SK-MEL-5 (cell line): ENCODE results near the gene SPATA45. TPM values are rescaled to one million over a fixed set of nuclear protein-coding genes. Genes with fewer than 3 reads are reported as not detected.
"Not testable (repeated sequence)": the region's sequence is repeated elsewhere in the genome, so short reads cannot be mapped to it uniquely, and the experiment has no call there.

ENCODE experiments used
- DNase-seq: peaks from one replicate; pipeline ENCODE4 v3.0.0-alpha.2; 2016; ENCODE audit warnings: low read depth, low spot score
- in situ Hi-C: cut with HindIII; loops from 2 replicates; pipeline ENCODE4 v1.10.0; 2016; ENCODE audit warnings: low sequenced_read_pairs, high pct_unique_total_duplicates, low pct_unique_long_range_greater_than_20kb
- total RNA-seq: library from RNA; depleted of rRNA; stranded (reverse); fragments of >200 nt; shearing (Covaris generic); gene quantifications from 2 replicates; pipeline ENCODE4 v1.2.3, GENCODE V29; 2014

The SPATA45 gene
- total RNA-seq, 1 experiment from 2014 or later = 0.40 TPM

DNA sequence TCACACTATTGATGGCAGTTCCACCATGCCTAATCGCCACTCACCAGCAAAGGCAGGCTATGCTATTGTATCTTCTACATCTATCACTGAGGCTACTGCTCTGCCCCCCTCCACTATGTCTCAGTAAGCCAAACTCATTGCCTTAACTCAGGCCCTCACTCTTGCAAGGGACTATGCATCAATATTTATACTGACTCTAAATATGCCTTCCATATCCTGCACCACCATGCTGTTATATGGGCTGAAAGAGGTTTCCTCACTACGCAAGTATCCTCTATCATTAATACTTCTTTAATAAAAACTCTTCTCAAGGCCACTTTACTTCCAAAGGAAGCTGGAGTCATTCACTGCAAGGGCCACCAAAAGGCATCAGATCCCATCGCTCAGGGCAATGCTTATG is 2.9 kb downstream of the SPATA45 start:
- in situ Hi-C loops, DNase-seq: not testable (repeated sequence)

DNA sequence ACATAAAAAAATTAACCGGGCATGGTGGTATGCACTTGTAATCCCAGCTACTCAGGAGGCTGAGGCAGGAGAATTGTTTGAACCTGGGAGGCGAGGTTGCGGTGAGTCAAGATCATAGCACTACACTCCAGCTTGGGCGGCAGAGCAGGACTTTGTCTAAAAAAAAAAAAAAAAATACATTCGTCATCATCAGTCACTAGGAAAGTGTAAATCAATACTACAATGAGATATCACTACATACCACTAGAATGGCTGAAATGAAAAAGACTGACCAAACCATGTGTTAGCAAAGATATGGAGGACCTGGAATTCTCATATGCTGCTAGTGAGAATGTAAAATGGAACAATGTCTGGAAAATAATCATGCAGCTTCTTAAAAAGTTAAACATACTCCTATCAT is 9.3 kb downstream of the SPATA45 start:
- DNase-seq = no peak
- in situ Hi-C loops = no loop called here

DNA sequence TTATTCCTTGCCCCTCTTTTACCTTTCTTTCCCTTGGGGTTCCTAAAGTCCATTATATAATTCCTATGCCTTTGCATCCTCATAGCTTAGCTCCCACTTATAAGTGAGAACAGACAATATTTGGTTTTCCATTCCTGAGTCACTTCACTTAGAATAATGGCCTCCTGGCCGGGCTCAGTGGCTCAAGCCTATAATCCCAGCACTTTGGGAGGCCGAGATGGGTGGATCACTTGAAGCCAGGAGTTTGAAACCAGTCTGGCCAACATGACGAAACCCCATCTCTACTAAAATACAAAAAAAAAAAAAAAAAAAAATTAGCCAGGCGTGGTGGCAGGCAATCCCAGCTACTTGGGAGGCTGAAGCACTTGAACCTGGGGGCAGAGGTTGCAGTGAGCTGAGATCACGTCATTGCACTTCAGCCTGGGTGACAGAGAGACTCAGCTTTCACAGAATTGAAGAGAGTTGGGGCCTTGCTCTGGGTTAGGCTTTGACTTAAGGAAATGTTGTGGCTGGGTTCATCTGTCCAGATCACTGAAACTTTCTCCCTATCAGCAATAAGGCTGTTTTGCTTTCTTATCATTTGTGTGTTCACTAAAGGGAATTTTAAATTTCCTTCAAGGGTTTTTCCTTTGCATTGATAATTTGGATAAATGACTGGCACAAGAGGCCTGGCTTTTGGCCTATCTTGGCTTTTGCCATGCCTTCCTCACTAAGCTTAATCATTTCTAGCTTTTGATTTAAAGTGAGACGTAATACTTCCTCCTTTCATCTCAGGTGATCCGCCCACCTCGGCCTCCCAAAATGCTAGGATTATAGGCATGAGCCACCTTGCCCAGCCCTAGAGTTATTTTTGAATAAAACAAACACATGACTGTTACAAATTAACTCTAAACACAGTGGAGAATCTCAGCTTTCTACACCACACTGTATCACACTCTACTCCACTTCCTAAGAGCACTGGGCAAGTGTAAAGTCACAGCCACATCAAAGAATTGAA is 13.9 kb downstream of the SPATA45 start:
- in situ Hi-C loops, DNase-seq: not testable (repeated sequence)

DNA sequence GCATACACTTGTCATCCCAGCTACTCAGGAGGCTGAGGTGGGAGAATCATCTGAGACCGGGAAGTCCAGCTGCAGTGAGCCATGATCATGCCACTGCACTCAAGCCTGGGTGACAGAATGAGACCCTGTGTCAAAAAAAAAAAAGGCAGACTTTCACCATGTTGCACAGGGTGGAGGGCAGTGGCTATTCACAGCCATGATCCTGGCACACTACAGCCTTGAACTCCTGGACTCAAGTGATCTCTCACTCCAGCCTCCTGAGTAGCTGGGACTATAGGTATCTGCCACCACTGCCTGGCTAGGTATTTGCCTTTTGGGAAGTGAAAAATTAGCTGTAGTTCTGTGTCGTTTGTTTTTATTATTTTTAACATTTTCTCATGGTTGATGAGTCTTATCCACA is 19.1 kb downstream of the SPATA45 start:
- in situ Hi-C loops = no loop called here
- DNase-seq = no peak

DNA sequence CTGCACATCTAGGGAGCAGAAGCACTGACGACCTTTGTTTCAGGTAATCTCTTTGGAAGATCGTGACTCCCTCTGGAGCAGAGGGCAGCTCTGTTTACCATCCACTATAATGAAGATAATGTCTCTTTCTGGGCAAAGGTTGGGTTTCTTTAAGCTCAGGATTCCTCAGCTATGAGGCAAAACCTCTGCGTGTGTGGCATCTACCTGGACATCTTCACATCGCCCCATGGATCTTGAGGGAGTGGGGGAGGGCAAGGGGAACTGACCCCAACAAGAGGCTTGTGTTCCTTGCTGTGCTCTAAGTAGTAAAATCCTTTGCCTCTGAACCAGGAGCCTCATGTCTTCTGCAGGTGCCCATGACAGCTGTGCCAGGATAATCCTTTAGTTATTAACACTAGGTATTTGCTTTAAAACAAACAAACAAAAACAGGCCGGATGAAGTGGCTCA is 19.6 kb downstream of the SPATA45 start:
- DNase-seq = no peak
- in situ Hi-C loops = no loop called here

DNA sequence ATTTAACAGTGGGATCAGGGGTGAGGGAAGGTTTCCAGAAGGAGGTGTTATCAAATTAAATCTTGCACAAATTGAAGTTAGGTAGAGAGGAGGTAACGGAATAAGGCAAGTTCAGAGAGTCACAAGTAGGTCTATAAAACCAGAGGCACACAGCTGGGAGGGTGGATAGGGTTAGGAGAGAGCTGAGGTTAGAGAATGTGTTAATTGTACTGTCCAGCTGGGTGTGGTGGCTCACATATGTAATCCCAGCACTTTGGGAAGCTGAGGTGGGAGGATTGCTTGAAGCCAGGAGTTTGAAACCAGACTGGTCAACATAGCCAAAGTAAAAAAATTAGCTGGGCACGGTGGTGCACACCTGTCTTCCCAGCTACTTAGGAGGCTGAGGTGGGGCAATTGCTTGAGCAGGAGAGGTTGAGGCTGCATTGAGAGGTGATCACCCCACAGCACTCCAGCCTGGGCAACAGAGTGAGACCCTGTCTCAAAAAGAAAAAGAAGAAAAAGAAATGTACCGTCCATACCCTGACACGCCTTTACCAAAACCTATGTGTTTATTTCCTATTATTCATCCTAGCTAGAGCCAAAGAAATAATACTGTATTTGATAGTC is 20.2 kb downstream of the SPATA45 start:
- in situ Hi-C loops = no loop called here
- DNase-seq = no peak

DNA sequence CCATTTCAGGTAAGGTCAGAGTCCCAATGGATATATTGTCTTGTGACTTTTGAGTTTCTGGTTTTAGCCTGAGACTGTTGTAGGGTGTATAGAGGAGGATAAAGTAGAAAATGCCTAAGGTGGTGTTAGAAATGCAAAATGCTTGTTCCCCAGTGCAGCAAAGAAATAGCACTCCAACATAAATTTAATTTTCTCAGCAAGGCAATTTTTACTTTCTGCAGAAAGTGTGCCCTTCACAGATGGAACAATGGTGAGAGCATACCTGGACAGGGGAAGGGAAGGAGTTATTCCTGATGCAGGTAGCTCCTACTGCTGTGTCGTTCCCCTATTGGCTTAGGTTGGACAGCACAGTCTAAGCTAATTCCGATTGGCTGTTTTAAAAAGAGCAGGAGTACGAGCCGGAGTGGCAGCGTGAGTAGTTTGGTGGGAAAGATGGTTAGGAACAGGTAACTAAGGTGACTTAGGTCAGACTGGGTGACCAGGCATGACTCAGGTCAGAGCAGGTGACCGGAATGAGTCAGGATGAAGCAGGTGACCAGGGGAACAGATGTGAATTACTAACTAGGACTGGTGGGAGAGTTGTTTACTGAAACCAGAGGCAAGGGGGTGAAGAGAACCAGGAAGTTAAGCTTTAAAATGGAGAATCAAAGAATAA is 21.5 kb downstream of the SPATA45 start:
- in situ Hi-C loops = no loop called here
- no peak for DNase-seq

DNA sequence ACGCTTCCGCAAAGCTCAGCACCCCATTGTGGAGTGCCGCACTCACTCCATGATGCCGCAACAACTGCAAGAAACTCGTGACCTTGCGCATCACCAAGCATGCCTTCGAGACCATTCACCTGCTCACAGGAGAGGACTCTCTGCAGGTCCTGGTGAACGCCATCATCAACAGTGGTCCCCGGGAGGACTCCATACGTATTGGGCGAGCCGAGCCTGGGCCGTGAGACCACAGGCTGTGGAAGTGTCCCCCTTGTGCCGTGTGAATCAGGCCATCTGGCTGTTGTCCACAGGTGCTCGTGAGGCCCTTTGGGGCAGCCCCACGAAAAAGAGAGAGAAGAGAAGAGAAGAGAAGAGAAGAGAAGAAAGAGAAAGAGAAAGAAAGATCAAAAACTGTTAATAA is 23.2 kb downstream of the SPATA45 start:
- no peak for DNase-seq
- in situ Hi-C loops = no loop called here

DNA sequence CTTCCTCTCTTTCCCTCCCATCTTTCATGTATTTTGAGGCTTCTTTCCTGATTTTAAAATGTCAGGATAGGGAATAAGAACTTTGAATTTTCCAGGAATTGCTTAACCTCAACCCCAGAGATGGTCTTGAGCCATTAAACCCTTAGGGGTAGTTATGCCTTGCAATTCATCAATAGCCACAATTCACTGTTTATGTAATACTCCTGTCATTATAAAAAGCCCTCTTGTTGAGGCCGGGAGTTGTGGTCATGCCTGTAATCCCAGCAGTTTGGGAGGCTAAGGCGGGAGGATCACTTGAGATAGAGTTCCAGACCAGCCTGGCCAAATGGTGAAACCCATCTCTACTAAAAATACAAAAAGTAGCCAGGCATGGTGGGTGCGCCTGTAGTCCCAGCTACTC is 24.5 kb downstream of the SPATA45 start:
- DNase-seq = peak; percentile 52
- in situ Hi-C loops = no loop called here

DNA sequence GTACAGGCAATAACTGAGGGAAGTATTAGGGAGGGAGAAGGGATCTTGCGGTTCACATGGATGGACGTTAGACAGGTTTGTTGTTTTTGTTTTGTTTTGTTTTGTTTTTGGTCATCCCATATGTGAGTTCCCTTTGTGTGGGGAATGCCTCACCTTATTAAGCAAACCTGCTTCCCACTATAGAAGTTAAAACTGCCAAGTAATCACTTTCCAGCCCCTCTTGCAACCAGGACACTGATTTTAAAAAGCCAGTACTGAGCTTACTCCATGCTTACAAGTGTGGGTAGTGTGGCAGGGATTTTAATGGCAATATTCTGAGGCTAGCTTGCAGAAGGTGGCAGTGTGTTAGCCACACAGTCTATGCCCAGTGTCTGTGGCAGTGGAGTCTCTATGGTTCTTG is 26.5 kb downstream of the SPATA45 start:
- no peak for DNase-seq
- in situ Hi-C loops = no loop called here

DNA sequence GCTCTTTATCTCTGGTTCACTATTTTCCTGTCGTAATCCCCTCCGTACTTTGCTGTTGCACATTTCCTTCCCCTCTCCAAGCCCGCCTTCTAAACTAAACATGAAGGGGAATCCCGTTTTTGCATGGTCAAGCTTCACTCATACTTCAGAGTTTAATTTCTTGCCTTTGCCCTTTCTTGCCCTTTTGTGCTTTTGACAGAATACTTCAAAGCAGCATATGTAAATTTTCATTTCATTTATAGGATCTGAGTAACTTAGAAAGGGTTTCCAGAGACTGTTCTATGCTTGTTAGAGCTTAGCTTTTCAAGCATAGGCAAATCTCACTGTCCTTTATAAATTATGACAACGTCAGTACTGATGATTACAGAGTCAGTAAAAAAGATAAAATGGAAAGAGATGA is 27.7 kb downstream of the SPATA45 start:
- DNase-seq = no peak
- in situ Hi-C loops = no loop called here

DNA sequence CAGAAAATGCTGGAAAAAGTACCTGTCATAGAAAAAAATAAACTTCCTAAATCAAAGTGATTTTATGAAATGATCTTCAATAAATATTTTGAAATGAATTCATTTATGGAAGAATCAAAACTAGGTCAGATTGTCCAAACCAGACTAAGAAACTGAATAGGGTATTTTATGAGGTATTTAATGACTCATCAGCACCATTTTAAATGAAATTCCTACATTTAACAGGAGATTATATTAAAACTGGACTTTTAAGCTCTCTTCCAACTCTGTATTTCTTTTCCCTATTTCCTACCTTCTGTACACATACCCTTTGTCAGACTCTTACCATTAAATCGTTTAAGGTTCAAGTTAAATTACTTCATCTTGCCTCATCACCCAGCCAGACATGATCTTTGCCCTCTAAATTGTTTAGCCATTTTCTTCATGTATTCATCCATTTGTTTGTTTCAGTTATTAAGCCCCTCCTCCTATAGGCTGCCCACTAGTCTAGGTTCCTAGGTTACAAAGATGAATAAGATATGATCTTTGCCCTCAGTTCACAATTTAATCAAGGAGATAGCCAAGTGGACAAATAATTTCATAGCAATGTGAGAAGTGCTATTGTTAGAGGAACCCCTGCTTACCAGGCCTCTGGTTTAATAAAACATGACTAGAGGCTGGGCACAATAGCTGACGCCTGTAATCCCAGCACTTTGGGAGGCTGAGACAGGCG is 30.7 kb downstream of the SPATA45 start:
- DNase-seq = no peak
- in situ Hi-C loops = no loop called here

DNA sequence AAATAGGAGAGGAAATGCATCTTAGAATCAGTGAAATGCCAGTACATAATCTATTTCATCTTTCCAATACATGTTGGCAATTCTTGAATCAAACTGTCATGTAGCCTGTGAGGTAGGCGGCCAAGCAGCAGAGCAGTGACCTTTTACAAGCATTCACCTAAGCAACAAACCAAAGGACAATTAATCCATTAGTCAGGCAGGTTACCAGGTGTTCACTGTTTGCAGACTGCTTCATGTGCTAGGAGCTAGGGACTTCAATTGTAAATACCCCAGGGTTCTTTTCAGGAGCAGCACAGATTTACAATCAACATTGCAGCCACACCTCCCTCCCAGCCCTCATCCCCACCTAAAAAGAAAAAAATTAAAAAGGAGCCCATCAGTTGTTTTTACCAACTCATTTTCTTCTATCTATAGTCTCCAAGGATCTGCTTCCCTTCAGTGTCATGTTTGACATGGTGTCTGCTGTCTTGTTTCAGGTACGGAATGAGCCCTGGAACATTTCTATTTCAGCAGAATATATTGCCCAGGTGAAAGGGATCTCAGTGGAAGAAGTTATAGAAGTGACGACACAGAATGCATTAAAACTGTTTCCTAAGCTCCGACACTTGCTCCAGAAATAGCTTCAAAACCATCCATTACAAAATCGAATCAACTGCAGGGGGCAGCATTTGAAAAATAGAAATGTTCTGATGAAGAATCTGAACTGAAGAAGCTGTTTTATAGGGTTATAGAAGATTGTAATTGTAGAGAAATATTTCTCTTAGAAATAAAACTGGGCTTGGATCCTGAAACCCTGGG is 32.7 kb downstream of the SPATA45 start:
- in situ Hi-C loops = no loop called here
- DNase-seq = peak; percentile 64

DNA sequence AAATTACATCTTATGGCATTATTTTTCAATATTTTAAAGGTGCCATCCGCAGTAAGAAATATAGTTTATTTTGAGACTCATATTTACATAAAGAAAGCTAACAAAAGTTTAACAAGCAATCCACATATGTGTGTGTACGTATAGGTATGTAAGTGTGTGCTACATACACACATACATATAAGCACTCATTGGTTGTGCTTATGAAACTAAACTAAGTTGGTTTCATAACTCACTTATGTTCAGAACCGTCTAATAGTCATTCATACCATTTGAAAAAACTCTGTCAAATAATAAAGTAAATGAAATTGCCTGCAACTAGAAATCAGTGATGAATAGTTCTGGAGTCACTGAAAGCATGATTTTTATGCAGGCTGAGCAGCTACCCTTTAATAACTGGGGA is 41.7 kb downstream of the SPATA45 start:
- in situ Hi-C loops = no loop called here
- no peak for DNase-seq

DNA sequence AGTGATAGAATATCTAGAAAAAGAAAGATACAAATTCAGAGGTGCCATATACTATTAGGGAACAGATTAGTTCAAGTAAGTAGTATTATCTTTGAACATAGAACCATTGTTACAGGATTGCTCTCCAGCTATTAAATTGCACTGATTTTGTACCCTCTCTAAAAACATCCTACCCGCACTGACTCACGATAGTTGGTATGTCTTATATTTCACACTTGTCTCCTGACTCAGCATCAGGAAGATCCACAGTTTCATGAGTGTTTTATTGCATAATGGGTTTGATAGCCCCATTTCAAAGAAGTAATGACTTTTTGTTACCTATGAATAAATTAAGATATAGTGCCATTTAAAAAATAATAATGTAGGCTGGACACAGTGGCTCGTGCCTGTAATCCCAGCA is 49.8 kb downstream of the SPATA45 start:
- in situ Hi-C loops = no loop called here
- DNase-seq = no peak

DNA sequence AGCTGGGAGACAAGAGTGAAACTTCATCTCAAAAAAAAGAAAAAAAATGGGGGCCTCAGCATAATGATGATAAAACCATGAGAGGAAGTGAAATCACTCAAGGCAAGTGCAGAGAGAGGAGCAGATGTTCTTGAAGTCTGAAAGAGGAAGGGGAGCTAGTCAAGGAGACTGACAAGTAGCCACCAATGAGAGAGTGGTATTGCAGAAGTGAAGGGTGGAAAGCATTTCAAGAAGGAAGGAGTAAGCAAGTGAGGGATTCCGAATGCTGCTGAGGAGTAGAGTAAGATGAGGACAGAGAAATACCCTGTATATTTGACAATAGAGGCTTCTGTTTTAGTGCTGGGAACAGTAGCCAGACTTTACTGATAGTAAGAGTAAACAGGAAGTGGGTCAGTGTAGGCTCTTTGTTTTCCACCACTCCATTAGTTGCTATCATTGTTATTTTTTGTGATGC is 52.9 kb downstream of the SPATA45 start:
- in situ Hi-C loops = no loop called here
- DNase-seq = peak; percentile 86

DNA sequence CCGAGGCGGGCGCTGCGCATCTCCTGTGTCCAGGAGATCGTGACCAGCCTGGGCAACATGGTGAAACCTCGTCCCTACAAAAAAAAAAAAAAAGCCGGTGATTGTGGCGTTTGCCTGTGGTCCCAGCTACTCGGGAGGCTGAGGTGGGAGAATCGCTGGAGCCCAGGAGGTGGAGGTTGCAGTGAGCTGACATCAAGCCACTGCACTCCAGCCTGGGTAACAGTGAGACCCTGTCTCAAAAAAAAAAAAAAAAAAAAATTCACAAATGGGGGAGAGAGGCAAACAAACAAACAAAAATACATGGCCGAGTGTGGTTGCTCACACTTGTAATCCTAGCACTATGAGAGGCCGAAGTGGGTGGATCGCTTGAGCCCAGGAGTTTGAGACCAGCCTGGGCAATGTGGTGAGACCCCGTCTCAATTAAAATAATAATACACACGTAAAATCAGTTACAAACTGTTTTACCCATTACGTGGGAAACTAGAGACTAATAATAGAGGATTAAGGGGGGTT is 55.0 kb downstream of the SPATA45 start:
- DNase-seq = no peak
- in situ Hi-C loops = no loop called here
